Suprapubic skin (tissue), 3 donors: ENCODE data around the gene PHYH.

ENCODE experiments used
- CTCF ChIP-seq, 2 donors: fragments of 200-600 bp in 1 of 2; fragments of 450-650 bp in 1 of 2; sonication (generic) in 1 of 2; IDR thresholded peaks; one replicate each; pipeline ENCODE4 v1.5.1; 2016 to 2019; ENCODE audit warnings: antibody characterized with exemption in 2 of 2, mild to moderate bottlenecking in 1 of 2, moderate library complexity in 1 of 2
- POLR2AphosphoS5 ChIP-seq, 3 donors: sonication (generic); formaldehyde crosslinking; IDR thresholded peaks; one replicate each; pipeline ENCODE4 v1.6.1; 2017; ENCODE audit warnings: antibody characterized with exemption in 3 of 3

- TF ChIP-seq CTCF (IDR thresholded peaks at IDR 0.05) (no peak), POLR2AphosphoS5 (IDR thresholded peaks at IDR 0.05) (no peak)
Observed at GRCh38 chr10:13238271-13239077, 61.4 kb downstream of the PHYH start.
